ENCODE measurements around the gene GNAL. TPM values are rescaled to one million over a fixed set of nuclear protein-coding genes. Genes with fewer than 3 reads are reported as not detected.
A peak's percentile ranks its signal among the peaks of the same experiment; 100 is the strongest.

Gene GNAL
- total and polyA plus RNA-seq, 2 experiments from 2014 or later = 7.5 to 21.6 TPM

GRCh38 chr18:11807233-11807632 lies 118.2 kb downstream of the GNAL start (continued):
- TF ChIP-seq NANOG (IDR thresholded peaks at IDR 0.05; ENCODE audit: borderline replicate concordance) = no peak
- TF ChIP-seq POLR2AphosphoS5 (IDR thresholded peaks at IDR 0.05; ENCODE audit: low read depth) = no peak
- no peak for TF ChIP-seq STAT1 (IDR thresholded peaks at IDR 0.05; ENCODE audit: unreplicated experiment)
- no peak for TF ChIP-seq ZNF331 (CRISPR knock-in tag; IDR thresholded peaks at IDR 0.05; ENCODE audit: low read depth)
- TF ChIP-seq CREB1 (CRISPR knock-in tag; IDR thresholded peaks at IDR 0.05; ENCODE audit: low read depth) = no peak
- no peak for TF ChIP-seq EZH2phosphoT487 (IDR thresholded peaks at IDR 0.05; ENCODE audit: unreplicated experiment)
- TF ChIP-seq JUNB (IDR thresholded peaks at IDR 0.05; ENCODE audit: unreplicated experiment) = no peak

GRCh38 chr18:11808001-11808855 lies 119.2 kb downstream of the GNAL start:
- H3K27me3 Mint-ChIP-seq (ENCODE audit: insufficient read depth, low read depth, poor library complexity) = peaks cover 20% of the 10 kb centered on the region
- H3K36me3 ChIP-seq (ENCODE audit: insufficient read depth) = no peaks in the 10 kb centered on the region
- no peaks in the 10 kb centered on the region for H3K27me3 ChIP-seq (ENCODE audit: insufficient read depth)
- peak overlapping the region; percentile 88 for H3K27ac ChIP-seq (ENCODE audit: low read depth)
- H3K4me1 ChIP-seq (ENCODE audit: insufficient read depth) = peaks cover 45% of the 10 kb centered on the region
- H3K27ac Mint-ChIP-seq = peak overlapping the region; percentile 96
- H3K4me2 ChIP-seq = peak overlapping the region; percentile 8
- peaks cover 56% of the 10 kb centered on the region for H3K4me1 Mint-ChIP-seq
- TF ChIP-seq EZH2phosphoT487 (IDR thresholded peaks at IDR 0.05; ENCODE audit: unreplicated experiment) = no peak
- TF ChIP-seq ZNF462 (CRISPR knock-in tag; IDR thresholded peaks at IDR 0.05) = peak; percentile 94
- TF ChIP-seq CTCF (conservative IDR thresholded peaks at IDR 0.05; ENCODE audit: low read depth in 2 of 2) = peak in 1 of 2 experiments; percentile 25; a peak in 1 of 4 replicates
- TF ChIP-seq ZNF114 (CRISPR knock-in tag; IDR thresholded peaks at IDR 0.05) = no peak
- TF ChIP-seq NANOG (IDR thresholded peaks at IDR 0.05; ENCODE audit: borderline replicate concordance) = no peak
- ATAC-seq = peak; percentile 85
- H3K79me2 ChIP-seq (replicated peaks; ENCODE audit: insufficient read depth) = no peaks in the 10 kb centered on the region
- H3K4me3 Mint-ChIP-seq = no peak overlapping the region
- H3F3A ChIP-seq (replicated peaks; ENCODE audit: low read depth) = peaks cover 10% of the 10 kb centered on the region; the same call in 1 of the 2 replicates
- no peaks in the 10 kb centered on the region for H3K9me3 Mint-ChIP-seq
- peak; percentile 90 for DNase-seq (ENCODE audit: low spot score)
- H3K36me3 Mint-ChIP-seq (ENCODE audit: low read depth) = no peaks in the 10 kb centered on the region
- H3K9me2 ChIP-seq (ENCODE audit: insufficient read depth) = no peaks in the 10 kb centered on the region
- no peak overlapping the region for H3K4me3 ChIP-seq
- no peak overlapping the region for H2AFZ ChIP-seq
- H4K20me1 ChIP-seq (replicated peaks; ENCODE audit: insufficient read depth) = no peaks in the 10 kb centered on the region

Data from GM23338 (cell line).